ENCODE measurements around the gene TMEM250. TPM values are rescaled to one million over a fixed set of nuclear protein-coding genes. Genes with fewer than 3 reads are reported as not detected.
A peak's percentile ranks its signal among the peaks of the same experiment; 100 is the strongest.

Gene TMEM250
- total RNA-seq, 1 donor from 2014 or later = 64.8 TPM

DNA sequence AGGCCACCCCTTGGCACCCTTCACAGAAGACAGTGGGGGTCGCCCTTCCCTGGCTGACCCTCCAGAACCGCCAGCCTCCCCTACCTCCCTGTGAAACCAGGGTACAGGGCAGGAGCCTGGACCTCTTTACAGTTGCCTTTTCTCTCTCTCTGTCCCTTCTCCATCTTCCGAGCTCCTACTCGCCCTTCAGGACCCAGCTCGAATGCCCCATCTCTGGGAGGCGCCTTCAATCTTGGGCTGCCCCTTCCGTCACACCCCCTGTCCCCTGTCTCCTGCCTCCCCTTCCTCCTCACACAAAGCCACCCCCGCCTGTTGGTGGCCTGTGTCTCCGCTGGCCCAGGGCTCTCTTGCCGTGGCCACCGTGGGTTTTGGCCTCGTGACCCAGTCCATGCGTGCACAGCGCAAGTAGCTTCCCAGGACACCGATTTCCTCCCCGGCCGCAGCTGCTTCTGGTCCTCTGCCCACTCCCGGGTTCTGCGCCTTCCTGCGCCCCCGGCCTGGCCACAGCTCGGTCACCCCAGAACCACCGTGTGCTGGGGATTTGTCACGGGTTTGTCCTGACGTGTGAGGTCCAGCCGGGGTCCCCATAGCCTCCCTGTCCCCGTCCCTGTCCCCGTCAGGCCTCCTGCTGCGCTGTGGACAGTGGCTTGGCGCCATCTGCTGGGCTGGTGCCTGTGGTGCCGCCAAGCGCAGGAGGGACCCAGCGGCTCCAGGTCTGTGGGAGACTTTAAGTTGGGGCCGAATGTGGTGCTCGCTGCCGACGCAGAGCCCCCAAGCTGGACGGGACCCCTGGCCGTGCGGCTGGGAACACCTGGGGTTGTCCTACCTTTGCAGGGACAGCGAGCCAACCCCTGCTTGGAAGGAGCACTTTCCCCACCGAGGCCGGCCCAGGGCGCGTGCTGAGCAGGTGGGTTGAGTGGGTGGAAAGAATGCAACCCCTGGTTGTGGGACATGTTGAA is 4.0 kb upstream of the TMEM250 start:
- no peaks in the 10 kb centered on the region for H3K36me3 ChIP-seq (ENCODE audit: control insufficient read depth, insufficient read depth, low read length)
- no peak overlapping the region for H3K4me3 ChIP-seq (ENCODE audit: low read depth, low read length)
- H3K27me3 ChIP-seq (ENCODE audit: control insufficient read depth, insufficient read depth, low read length) = peaks cover 15% of the 10 kb centered on the region
- TF ChIP-seq, protein P1, sequence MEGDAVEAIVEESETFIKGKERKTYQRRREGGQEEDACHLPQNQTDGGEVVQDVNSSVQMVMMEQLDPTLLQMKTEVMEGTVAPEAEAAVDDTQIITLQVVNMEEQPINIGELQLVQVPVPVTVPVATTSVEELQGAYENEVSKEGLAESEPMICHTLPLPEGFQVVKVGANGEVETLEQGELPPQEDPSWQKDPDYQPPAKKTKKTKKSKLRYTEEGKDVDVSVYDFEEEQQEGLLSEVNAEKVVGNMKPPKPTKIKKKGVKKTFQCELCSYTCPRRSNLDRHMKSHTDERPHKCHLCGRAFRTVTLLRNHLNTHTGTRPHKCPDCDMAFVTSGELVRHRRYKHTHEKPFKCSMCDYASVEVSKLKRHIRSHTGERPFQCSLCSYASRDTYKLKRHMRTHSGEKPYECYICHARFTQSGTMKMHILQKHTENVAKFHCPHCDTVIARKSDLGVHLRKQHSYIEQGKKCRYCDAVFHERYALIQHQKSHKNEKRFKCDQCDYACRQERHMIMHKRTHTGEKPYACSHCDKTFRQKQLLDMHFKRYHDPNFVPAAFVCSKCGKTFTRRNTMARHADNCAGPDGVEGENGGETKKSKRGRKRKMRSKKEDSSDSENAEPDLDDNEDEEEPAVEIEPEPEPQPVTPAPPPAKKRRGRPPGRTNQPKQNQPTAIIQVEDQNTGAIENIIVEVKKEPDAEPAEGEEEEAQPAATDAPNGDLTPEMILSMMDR (IDR thresholded peaks at IDR 0.05; ENCODE audit: insufficient read depth, low read length, poor library complexity, severe bottlenecking) = peak; percentile 98
- DNase-seq (ENCODE audit: low read depth) = no peak

DNA sequence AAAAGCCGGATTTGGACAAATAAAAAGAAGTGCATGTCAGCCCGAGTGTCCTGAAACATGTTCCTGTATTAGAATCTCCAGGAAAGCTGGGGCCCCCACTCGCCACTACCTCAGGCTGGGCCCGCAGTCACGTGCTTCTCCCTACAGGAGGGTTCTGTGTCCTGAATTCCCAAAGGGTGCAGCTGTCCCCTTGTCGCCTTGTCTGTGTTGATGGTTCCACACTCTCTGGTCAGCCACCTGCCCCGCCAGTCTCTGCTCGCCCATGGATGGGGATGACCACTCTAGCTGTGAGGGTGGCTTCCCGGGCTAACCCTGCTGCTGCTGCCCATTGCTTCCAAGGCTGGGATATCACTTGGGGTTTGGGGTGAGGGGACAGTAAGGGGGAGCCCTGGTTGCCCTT is 3.1 kb upstream of the TMEM250 start:
- no peak for DNase-seq (ENCODE audit: low read depth)
- no peaks in the 10 kb centered on the region for H3K36me3 ChIP-seq (ENCODE audit: control insufficient read depth, insufficient read depth, low read length)
- H3K27me3 ChIP-seq (ENCODE audit: control insufficient read depth, insufficient read depth, low read length) = peaks cover 11% of the 10 kb centered on the region
- TF ChIP-seq, protein P1 (IDR thresholded peaks at IDR 0.05; ENCODE audit: insufficient read depth, low read length, poor library complexity, severe bottlenecking) = no peak
- no peak overlapping the region for H3K4me3 ChIP-seq (ENCODE audit: low read depth, low read length)

DNA sequence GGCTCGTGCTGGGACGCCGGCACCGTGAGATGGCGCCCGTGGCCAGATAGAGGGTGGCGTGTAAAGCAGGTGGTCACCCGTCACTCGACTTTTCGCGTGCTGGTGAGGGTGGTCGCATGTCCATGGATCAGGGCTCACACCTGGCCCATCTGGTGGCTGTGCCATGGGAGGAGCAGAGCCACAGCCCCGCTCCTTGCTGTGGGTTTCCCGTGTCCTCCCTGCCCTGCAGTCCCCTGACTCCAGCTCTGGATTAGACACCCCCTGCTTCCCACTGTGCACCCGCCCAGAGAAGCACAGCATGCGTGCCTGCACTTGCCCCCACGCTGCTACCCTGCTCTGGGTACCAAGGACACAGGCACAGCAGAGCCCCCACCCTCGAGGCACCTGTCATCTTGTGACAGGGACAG is 1.8 kb upstream of the TMEM250 start:
- no peak overlapping the region for H3K4me3 ChIP-seq (ENCODE audit: low read depth, low read length)
- H3K27me3 ChIP-seq (ENCODE audit: control insufficient read depth, insufficient read depth, low read length) = peaks cover 11% of the 10 kb centered on the region
- no peak for DNase-seq (ENCODE audit: low read depth)
- H3K36me3 ChIP-seq (ENCODE audit: control insufficient read depth, insufficient read depth, low read length) = no peaks in the 10 kb centered on the region
- TF ChIP-seq, protein P1 (IDR thresholded peaks at IDR 0.05; ENCODE audit: insufficient read depth, low read length, poor library complexity, severe bottlenecking) = no peak

DNA sequence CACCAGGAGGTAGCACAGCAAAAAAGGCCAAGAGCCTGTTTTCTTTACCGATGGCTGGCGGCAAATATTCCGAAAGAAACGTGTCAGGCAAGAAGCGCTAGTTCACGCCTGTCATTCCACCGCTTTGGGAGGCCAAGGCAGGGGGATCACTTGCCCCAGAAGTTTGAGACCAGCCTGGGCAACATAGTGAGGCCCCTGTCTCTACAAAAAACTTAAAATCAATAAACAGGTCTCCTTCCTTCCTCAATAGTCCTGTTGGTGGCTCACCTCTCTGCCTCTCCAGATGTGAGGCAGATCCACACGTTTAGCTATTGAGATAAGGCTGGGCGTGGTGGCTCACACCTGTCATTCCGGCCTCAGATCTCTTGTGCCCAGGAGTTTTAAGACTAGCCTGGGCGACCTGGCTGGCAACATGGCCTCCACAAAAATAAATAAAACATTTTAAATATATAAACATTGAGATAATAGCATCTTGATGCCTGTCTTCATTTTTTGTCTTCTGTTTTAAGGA is 1.3 kb upstream of the TMEM250 start:
- TF ChIP-seq, protein P1 (IDR thresholded peaks at IDR 0.05; ENCODE audit: insufficient read depth, low read length, poor library complexity, severe bottlenecking) = no peak
- H3K27me3 ChIP-seq (ENCODE audit: control insufficient read depth, insufficient read depth, low read length) = peaks cover 11% of the 10 kb centered on the region
- peak overlapping the region; percentile 82 for H3K4me3 ChIP-seq (ENCODE audit: low read depth, low read length)
- H3K36me3 ChIP-seq (ENCODE audit: control insufficient read depth, insufficient read depth, low read length) = no peaks in the 10 kb centered on the region
- DNase-seq (ENCODE audit: low read depth) = no peak

DNA sequence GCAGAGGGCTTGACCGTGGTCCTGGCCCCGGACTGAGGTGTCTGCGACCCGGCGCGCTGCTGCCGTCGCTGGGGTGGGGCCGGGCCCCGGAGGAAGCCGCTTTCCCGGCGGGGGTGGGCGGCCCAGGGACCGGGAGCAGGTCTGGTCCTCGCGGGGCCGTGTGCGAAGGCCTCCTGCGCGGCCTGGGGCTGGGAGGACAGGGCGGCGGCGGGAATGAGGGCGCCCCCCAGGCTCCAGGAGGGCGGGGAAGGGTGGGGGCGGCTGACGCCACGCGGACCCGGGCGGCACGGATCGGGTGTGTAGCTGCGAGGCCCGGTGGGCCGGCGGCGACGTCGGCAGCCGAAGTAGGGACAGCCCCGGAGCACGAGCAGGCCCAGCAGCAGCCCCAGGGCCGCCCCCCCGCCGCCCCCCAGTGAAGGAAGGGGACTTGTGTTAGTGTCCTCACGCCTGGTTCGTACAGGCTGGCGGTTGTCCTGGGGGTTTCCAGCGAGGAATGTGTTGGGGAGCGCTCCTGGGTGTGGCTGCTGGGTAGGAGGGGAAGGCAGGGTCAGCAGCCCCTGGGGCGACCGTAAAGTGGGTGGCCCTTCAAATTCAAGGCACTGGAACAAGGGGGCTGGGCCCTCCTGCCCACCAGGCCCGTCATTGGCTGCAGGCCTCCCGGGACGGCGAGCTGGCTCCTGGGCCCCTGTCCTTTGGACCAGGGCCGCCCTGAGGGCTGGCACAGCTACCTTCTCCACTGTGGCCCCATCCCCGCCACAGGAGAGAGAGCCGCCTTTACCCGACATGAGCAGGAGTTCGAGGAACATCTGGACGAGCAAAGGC is 597 bp upstream of the TMEM250 start:
- H3K4me3 ChIP-seq (ENCODE audit: low read depth, low read length) = peak overlapping the region; percentile 82
- TF ChIP-seq, protein P1 (IDR thresholded peaks at IDR 0.05; ENCODE audit: insufficient read depth, low read length, poor library complexity, severe bottlenecking) = no peak
- DNase-seq (ENCODE audit: low read depth) = no peak
- no peaks in the 10 kb centered on the region for H3K36me3 ChIP-seq (ENCODE audit: control insufficient read depth, insufficient read depth, low read length)
- peaks cover 6% of the 10 kb centered on the region for H3K27me3 ChIP-seq (ENCODE audit: control insufficient read depth, insufficient read depth, low read length)

All from kidney epithelial cell (primary cell).